A673 (cell line): ENCODE data around the gene PATJ. TPM values are rescaled to one million over a fixed set of nuclear protein-coding genes. Genes with fewer than 3 reads are reported as not detected.

Source experiments
- BruUV-seq: library from RNA; stranded (reverse); fragments of 400-500 nt; replicated peaks from 2 replicates; lab custom pipeline; 2021; lab: Mats Ljungman, UMichigan
- CTCF ChIA-PET: fragments of 300-600 bp; sonication (Branson Sonifier 250); formaldehyde crosslinking; loops from one replicate; lab custom pipeline; 2022; ENCODE audit warnings: antibody characterized with exemption; lab: Charles Lee
- POLR2A ChIA-PET: fragments of 300-600 bp; sonication (Branson Sonifier 250); formaldehyde crosslinking; loops from one replicate; lab custom pipeline; 2022; ENCODE audit warnings: antibody characterized with exemption; ENCODE audit not compliant: low non-redundant PET; lab: Charles Lee
- DNase-seq: peaks from one replicate; pipeline ENCODE4 v3.0.0-alpha.2; 2015; ENCODE audit warnings: low spot score
- H3K27ac ChIP-seq: fragments of 200-600 bp; sonication (generic); 2 replicates; pipeline ENCODE4 v1.5.1; 2016; ENCODE audit warnings: mixed run types, low read depth, mild to moderate bottlenecking, mixed read lengths, antibody characterized with exemption, low read length; ENCODE audit not compliant: poor library complexity, severe bottlenecking
- H3K27me3 ChIP-seq: fragments of 200-600 bp; sonication (generic); replicated peaks from 2 replicates; pipeline ENCODE4 v1.6.1; 2017; ENCODE audit warnings: mixed run types, low read depth, mild to moderate bottlenecking, mixed read lengths, antibody characterized with exemption, low read length; ENCODE audit not compliant: insufficient read depth, poor library complexity
- H3K36me3 ChIP-seq: fragments of 200-600 bp; sonication (generic); 2 replicates; pipeline ENCODE4 v1.6.1; 2016; ENCODE audit warnings: mixed run types, mild to moderate bottlenecking, mixed read lengths, antibody characterized with exemption, low read length; ENCODE audit not compliant: insufficient read depth, poor library complexity, severe bottlenecking
- H3K4me1 ChIP-seq: fragments of 200-600 bp; sonication (generic); 2 replicates; pipeline ENCODE4 v1.6.1; 2017; ENCODE audit warnings: mixed run types, mild to moderate bottlenecking, mixed read lengths, antibody characterized with exemption, low read length; ENCODE audit not compliant: insufficient read depth, poor library complexity, severe bottlenecking
- H3K4me3 ChIP-seq: fragments of 200-600 bp; sonication (generic); 2 replicates; pipeline ENCODE4 v1.5.1; 2016; ENCODE audit warnings: low read depth, mixed run types, mild to moderate bottlenecking, mixed read lengths, low read length; ENCODE audit not compliant: poor library complexity, severe bottlenecking
- H3K9me3 ChIP-seq: fragments of 200-600 bp; sonication (generic); 2 replicates; pipeline ENCODE4 v1.6.1; 2016; ENCODE audit warnings: mixed run types, low read depth, mild to moderate bottlenecking, mixed read lengths, antibody characterized with exemption, low read length; ENCODE audit not compliant: poor library complexity, severe bottlenecking
- CTCF ChIP-seq: fragments of 300-800, 200-600 bp; sonication (generic); conservative IDR thresholded peaks from 2 replicates; pipeline ENCODE4 v1.5.1; 2017; ENCODE audit warnings: low read depth, mild to moderate bottlenecking, antibody characterized with exemption, low read length, moderate library complexity, mixed read lengths
- EZH2 ChIP-seq: fragments of 200-600 bp; sonication (generic); IDR thresholded peaks from 2 replicates; pipeline ENCODE4 v1.6.1; 2017; ENCODE audit warnings: borderline replicate concordance, low read depth, mild to moderate bottlenecking, mixed read lengths, antibody characterized with exemption, low read length; ENCODE audit not compliant: poor library complexity, severe bottlenecking
- intact Hi-C: fragments of 100-400 bp; cut with micrococcal nuclease; formaldehyde crosslinking; loops from one replicate; pipeline ENCODE4 v1.10.0; 2022; ENCODE audit not compliant: unreplicated experiment
- total RNA-seq: library from RNA; stranded (reverse); gene quantifications from 2 replicates; pipeline ENCODE4 v1.2.3, GENCODE V29; 2021

The PATJ gene
- total RNA-seq, 1 experiment from 2014 or later = 6.6 TPM

GRCh38 chr1:61995641-61996040 is 253.4 kb downstream of the PATJ start:
- H3K36me3 ChIP-seq = no peaks in the 10 kb centered on the region
- intact Hi-C loops = no loop called here
- no peak for TF ChIP-seq EZH2
- TF ChIP-seq CTCF = no peak
- BruUV-seq = no TSS peak
- peaks cover 71% of the 10 kb centered on the region for H3K4me1 ChIP-seq
- H3K4me3 ChIP-seq = no peak overlapping the region
- POLR2A ChIA-PET = no interaction called here
- no peak overlapping the region for H3K27ac ChIP-seq
- no peaks in the 10 kb centered on the region for H3K27me3 ChIP-seq
- no peaks in the 10 kb centered on the region for H3K9me3 ChIP-seq
- DNase-seq = no peak
- CTCF ChIA-PET = interaction anchor here (0.9 kb wide), 1 partner anchor 44 kb away, joined by 3 read pairs; no protein-coding TSS in a partner anchor

- ChIA-PET CTCF (no interaction called here), POLR2A (interaction anchor here (0.8 kb wide), 1 partner anchor 17 kb away, joined by 3 read pairs; no protein-coding TSS in a partner anchor)
- H3K9me3 ChIP-seq = no peaks in the 10 kb centered on the region
- no peaks in the 10 kb centered on the region for H3K36me3 ChIP-seq
- no peak overlapping the region for H3K27ac ChIP-seq
- intact Hi-C loops = no loop called here
- BruUV-seq = no TSS peak
- no peak for DNase-seq
- TF ChIP-seq EZH2 (no peak), CTCF (no peak)
- no peak overlapping the region for H3K4me3 ChIP-seq
- no peaks in the 10 kb centered on the region for H3K27me3 ChIP-seq
- H3K4me1 ChIP-seq = peaks cover 58% of the 10 kb centered on the region
Observed at GRCh38 chr1:61997123-61997522, 254.8 kb downstream of the PATJ start.

- intact Hi-C loops = no loop called here
- no peak overlapping the region for H3K27ac ChIP-seq
- H3K27me3 ChIP-seq = no peaks in the 10 kb centered on the region
- ChIA-PET CTCF (no interaction called here), POLR2A (no interaction called here)
- H3K4me1 ChIP-seq = peaks cover 5% of the 10 kb centered on the region
- BruUV-seq = no TSS peak
- no peaks in the 10 kb centered on the region for H3K9me3 ChIP-seq
- no peak overlapping the region for H3K4me3 ChIP-seq
- no peak for DNase-seq
- TF ChIP-seq CTCF (no peak), EZH2 (no peak)
- no peaks in the 10 kb centered on the region for H3K36me3 ChIP-seq
Observed at GRCh38 chr1:62003777-62004176, 261.5 kb downstream of the PATJ start.
